Parathyroid adenoma (tissue), 2 donors: ENCODE data around the gene PBX4.

ENCODE experiments used
- H2AFZ ChIP-seq: fragments of 300-600 bp; sonication (generic); one replicate; pipeline ENCODE4 v1.7.0; 2017; ENCODE audit warnings: antibody characterized with exemption, mild to moderate bottlenecking
- H3K27ac ChIP-seq: fragments of 300-600 bp; sonication (generic); one replicate; pipeline ENCODE4 v1.7.0; 2017
- H3K27me3 ChIP-seq: fragments of 300-600 bp; sonication (generic); one replicate; pipeline ENCODE4 v1.7.0; 2017; ENCODE audit warnings: low read length; ENCODE audit not compliant: control insufficient read depth, insufficient read depth
- H3K36me3 ChIP-seq: fragments of 300-600 bp; sonication (generic); one replicate; pipeline ENCODE4 v1.7.0; 2017; ENCODE audit warnings: low read length; ENCODE audit not compliant: control insufficient read depth, insufficient read depth
- H3K4me1 ChIP-seq: fragments of 300-600 bp; sonication (generic); one replicate; pipeline ENCODE4 v1.7.0; 2017; ENCODE audit warnings: control low read depth
- H3K4me2 ChIP-seq: fragments of 300-600 bp; sonication (generic); one replicate; pipeline ENCODE4 v1.7.0; 2017; ENCODE audit warnings: low read length
- H3K4me3 ChIP-seq: fragments of 300-600 bp; sonication (generic); one replicate; pipeline ENCODE4 v1.7.0; 2017; ENCODE audit warnings: low read depth, low read length
- H3K79me2 ChIP-seq: fragments of 300-600 bp; sonication (generic); one replicate; pipeline ENCODE4 v1.7.0; 2017; ENCODE audit warnings: control low read depth
- H3K9ac ChIP-seq: fragments of 300-600 bp; sonication (generic); one replicate; pipeline ENCODE4 v1.7.0; 2017; ENCODE audit warnings: mild to moderate bottlenecking
- H3K9me3 ChIP-seq: fragments of 300-600 bp; sonication (generic); one replicate; pipeline ENCODE4 v1.7.0; 2017; ENCODE audit warnings: low read length; ENCODE audit not compliant: control insufficient read depth
- TF ChIP-seq, protein P1 (sequence below): fragments of 300-600 bp; sonication (generic); IDR thresholded peaks from one replicate; pipeline ENCODE4 v1.7.0; 2017; ENCODE audit warnings: antibody characterized with exemption, mild to moderate bottlenecking
- donor health status: primary hyperparathyroidism.

PBX4 gene

DNA sequence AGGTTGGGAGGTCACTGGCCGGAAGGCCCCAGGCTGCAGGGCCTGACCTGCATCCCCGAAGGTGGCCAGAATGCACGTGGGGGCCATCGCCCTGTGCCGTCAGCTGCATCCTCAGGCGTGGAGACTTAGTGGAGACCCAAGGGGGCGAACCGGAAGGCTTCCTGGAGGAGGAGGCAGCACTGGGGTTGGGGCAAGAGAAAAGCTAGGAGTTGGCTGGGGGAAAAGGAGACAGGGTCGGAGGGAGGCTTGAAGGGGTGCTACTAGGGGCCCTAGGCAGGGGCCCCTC is 91.2 kb downstream of the PBX4 start:
- no peak overlapping the region for H3K27ac ChIP-seq
- H3K4me1 ChIP-seq = peaks cover 3% of the 10 kb centered on the region
- no peak overlapping the region for H2AFZ ChIP-seq
- H3K79me2 ChIP-seq = peaks cover 11% of the 10 kb centered on the region
- no peaks in the 10 kb centered on the region for H3K9me3 ChIP-seq
- TF ChIP-seq, protein P1, sequence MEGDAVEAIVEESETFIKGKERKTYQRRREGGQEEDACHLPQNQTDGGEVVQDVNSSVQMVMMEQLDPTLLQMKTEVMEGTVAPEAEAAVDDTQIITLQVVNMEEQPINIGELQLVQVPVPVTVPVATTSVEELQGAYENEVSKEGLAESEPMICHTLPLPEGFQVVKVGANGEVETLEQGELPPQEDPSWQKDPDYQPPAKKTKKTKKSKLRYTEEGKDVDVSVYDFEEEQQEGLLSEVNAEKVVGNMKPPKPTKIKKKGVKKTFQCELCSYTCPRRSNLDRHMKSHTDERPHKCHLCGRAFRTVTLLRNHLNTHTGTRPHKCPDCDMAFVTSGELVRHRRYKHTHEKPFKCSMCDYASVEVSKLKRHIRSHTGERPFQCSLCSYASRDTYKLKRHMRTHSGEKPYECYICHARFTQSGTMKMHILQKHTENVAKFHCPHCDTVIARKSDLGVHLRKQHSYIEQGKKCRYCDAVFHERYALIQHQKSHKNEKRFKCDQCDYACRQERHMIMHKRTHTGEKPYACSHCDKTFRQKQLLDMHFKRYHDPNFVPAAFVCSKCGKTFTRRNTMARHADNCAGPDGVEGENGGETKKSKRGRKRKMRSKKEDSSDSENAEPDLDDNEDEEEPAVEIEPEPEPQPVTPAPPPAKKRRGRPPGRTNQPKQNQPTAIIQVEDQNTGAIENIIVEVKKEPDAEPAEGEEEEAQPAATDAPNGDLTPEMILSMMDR = no peak
- H3K4me3 ChIP-seq = no peak overlapping the region
- no peak overlapping the region for H3K9ac ChIP-seq
- no peak overlapping the region for H3K4me2 ChIP-seq
- H3K27me3 ChIP-seq = no peaks in the 10 kb centered on the region
- no peaks in the 10 kb centered on the region for H3K36me3 ChIP-seq

DNA sequence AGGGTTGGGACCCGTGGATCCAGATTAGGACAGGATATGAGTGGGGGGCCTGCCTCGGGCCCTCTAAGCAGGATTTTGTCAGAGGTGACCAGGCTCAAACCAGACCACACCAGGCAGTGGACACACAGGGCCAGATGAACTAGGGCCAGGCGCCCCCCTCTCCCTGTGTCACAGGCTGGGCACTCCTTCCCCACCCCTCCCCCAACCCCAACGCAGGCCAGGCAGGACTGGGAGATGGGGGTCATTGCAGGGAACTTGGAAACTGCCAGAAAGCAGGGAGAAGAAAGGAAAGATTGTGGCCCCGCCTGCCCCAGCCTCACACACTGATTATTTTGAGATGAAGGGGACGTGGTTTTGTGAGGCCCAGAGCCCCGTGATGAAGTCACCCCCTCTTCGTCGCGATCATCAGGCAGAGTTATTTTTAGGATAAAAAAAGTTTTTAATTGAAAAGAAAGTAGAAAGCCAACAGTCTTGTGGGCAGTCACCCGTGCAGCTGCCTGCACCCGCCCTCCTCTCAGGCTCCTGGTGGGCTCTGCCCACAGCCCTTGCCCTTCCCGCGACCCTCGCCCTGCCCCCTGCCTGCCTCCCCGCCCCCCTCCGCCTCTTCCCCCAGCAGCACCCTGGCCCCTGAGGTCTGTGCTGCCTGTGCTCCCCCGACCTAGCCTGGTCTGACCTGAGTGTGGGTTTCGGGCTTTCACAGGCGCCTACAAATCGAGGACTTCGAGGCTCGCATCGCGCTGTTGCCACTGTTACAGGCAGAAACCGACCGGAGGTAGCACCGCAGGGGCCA is 91.7 kb downstream of the PBX4 start:
- Histone ChIP-seq H3K4me3 (no peak overlapping the region), H3K4me1 (peaks cover 3% of the 10 kb centered on the region), H3K4me2 (no peak overlapping the region), H3K9ac (no peak overlapping the region), H3K27ac (no peak overlapping the region), H3K27me3 (no peaks in the 10 kb centered on the region), H3K36me3 (no peaks in the 10 kb centered on the region), H2AFZ (no peak overlapping the region), H3K9me3 (no peaks in the 10 kb centered on the region), H3K79me2 (peaks cover 11% of the 10 kb centered on the region)
- TF ChIP-seq, protein P1 = no peak

DNA sequence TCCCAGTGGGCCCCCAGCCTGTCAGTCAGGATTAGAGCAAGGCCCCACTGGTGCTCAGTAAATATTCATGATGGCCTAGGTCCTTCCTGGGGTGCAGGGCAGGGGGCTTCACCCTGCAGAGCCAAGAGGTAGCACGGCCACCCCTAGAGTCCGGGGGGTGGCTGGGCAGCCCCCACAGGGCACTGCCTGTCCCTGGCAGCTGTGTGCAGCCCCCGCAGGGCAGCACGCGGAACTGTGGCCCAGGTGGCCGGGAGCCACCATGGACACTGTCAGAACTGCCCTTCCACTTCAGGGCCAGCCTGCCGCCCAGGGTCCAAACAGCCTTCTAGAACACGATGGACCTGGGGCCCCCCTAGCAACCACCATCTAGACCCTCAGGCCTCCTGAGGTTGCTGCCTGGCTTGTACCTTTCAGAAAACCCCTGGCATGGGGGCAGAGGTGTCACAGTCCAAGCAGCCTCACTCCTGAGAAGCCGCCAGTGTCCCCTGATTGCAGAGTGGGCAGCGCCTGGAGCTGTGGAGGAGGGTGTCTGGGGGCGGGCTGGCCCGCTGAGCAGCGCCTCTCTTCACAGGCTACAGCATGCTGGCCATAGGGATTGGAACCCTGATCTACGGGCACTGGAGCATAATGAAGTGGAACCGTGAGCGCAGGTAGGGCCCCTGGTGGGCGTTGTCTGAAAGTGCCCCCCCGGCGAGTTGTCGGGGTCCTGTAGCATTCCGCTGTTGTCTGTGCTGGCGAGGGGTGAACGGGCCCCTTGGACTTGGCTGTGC is 92.7 kb downstream of the PBX4 start:
- Histone ChIP-seq H3K9me3 (no peaks in the 10 kb centered on the region), H3K4me1 (peaks cover 3% of the 10 kb centered on the region), H3K79me2 (peaks cover 14% of the 10 kb centered on the region), H3K4me2 (no peak overlapping the region), H3K27ac (no peak overlapping the region), H3K36me3 (no peaks in the 10 kb centered on the region), H3K27me3 (no peaks in the 10 kb centered on the region), H3K9ac (no peak overlapping the region), H2AFZ (no peak overlapping the region), H3K4me3 (no peak overlapping the region)
- TF ChIP-seq, protein P1 = no peak

DNA sequence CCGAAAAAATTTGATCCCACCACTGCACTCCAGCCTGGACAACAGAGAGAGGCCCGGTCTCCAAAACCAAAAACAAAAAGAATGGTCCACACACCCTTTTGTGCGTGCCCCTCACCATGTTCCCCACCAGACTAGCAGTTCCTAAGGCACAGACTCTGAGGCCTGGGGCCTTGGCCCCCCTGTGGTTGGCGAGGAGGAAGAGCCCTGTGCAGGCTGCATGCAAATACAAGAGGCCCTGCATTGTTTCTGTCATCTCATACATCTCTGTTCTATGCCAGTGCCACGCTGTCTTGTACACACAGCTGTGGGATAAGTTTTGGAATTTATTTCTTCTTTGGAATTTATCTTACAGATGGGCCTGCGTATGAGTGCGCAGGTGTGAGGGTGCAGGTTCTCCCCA is 94.4 kb downstream of the PBX4 start:
- H3K4me1 ChIP-seq = peaks cover 3% of the 10 kb centered on the region
- TF ChIP-seq, protein P1 = no peak
- no peaks in the 10 kb centered on the region for H3K9me3 ChIP-seq
- no peak overlapping the region for H3K4me3 ChIP-seq
- H3K36me3 ChIP-seq = no peaks in the 10 kb centered on the region
- no peak overlapping the region for H3K27ac ChIP-seq
- no peaks in the 10 kb centered on the region for H3K27me3 ChIP-seq
- peaks cover 27% of the 10 kb centered on the region for H3K79me2 ChIP-seq
- no peak overlapping the region for H3K4me2 ChIP-seq
- no peak overlapping the region for H3K9ac ChIP-seq
- H2AFZ ChIP-seq = no peak overlapping the region
